SK-MEL-5 (cell line): ENCODE results near the gene PXT1. TPM values are rescaled to one million over a fixed set of nuclear protein-coding genes. Genes with fewer than 3 reads are reported as not detected.
"Not testable (repeated sequence)": the region's sequence is repeated elsewhere in the genome, so short reads cannot be mapped to it uniquely, and the experiment has no call there.

Source experiments
- DNase-seq: peaks from one replicate; pipeline ENCODE4 v3.0.0-alpha.2; 2016; ENCODE audit warnings: low read depth, low spot score
- in situ Hi-C: cut with HindIII; loops from 2 replicates; pipeline ENCODE4 v1.10.0; 2016; ENCODE audit warnings: low sequenced_read_pairs, high pct_unique_total_duplicates, low pct_unique_long_range_greater_than_20kb
- total RNA-seq: library from RNA; depleted of rRNA; stranded (reverse); fragments of >200 nt; shearing (Covaris generic); gene quantifications from 2 replicates; pipeline ENCODE4 v1.2.3, GENCODE V29; 2014

The PXT1 gene
- total RNA-seq, 1 experiment from 2014 or later: not detected

DNA sequence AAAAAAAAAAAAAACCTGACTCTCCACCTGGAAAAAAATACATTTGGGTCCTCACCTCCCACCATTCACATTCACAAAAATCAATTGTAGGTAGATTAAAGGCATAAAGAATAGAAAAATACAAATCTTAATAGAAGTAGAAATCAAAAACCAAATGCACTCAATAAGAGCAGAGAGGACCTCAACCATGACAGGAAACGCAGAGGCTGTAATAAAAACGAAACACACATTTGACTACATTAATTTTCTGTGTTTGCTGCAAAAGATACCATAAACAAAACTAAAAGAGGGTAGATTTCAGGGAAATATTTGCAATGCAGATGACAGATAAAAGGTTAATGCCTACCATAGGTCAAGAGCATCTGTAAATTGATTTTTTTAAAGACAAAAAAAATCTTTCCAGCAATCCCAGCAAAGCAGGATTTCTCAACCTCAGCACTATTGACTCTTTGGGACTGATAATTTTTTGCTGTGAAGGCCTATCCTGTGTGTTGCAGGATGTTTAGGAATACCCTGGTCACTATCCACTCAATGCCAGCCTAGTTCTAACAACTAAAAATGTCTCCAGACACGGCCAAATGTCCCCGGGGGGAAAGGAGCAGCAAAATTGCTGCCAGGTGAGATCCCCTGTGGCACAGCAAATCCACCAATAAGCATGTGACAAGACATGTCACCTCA, 64.3 kb downstream of the PXT1 start:
- in situ Hi-C loops: no loop called here
- no peak for DNase-seq

DNA sequence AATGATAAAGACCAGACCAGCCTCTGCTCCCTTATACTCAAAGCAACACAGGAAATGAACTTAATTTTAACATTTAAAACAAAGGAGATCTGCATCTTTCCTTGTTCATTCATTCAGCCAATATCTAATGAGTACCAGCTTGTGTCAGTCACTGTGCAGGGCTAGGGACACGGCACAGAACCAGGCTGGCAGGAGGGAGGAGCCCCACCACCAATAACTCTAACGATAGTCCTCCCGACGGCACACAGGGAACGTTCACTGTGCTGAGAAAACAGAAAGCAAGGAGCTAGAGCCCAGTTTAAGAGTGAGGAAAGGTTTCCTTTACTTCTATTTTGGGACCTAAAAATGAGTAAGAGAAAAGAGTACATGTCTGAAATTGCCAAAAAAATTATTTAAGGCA, 65.1 kb downstream of the PXT1 start:
- in situ Hi-C loops: no loop called here

DNA sequence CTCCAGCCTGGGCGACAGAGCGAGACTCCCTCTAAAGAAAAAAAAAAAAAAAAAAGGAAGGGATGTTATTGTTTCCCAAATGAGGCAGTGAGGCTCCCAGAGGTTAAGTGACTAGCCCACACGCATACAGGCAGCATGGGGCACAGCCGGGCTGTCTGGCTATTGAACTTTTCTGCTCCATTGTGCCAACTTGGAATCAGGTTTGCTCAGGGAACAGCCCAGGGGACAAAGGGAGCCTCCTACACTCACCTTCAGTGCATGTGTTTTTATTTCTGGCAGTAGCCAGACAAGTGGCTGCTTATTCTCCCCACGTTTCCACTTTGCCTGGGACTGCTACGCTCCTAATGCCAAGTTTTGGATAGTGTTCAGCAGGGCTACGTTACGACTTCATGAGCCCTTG, 65.9 kb downstream of the PXT1 start:
- in situ Hi-C loops: no loop called here
- DNase-seq: no peak

More for the DNA sequence above, 65.1 kb downstream of the PXT1 start:
- no peak for DNase-seq

DNA sequence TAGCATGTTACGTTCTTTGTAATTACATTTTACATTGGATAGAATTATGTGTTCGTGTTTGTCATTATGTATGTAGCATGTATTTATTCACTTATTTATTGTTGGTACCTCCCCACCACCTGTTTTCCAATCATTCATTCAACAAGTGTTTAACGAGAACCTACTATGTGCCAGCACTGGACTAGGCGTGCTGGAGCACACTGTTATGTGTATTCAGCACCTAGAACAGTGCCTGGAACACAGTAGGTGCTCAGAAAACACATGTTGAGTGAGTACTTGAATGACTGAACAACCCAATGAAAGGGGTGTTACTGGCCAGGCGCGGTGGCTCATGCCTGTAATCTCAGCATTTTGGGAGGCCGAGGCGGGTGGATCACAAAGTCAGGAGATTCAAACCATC, 66.5 kb downstream of the PXT1 start:
- DNase-seq: no peak
- in situ Hi-C loops: no loop called here

DNA sequence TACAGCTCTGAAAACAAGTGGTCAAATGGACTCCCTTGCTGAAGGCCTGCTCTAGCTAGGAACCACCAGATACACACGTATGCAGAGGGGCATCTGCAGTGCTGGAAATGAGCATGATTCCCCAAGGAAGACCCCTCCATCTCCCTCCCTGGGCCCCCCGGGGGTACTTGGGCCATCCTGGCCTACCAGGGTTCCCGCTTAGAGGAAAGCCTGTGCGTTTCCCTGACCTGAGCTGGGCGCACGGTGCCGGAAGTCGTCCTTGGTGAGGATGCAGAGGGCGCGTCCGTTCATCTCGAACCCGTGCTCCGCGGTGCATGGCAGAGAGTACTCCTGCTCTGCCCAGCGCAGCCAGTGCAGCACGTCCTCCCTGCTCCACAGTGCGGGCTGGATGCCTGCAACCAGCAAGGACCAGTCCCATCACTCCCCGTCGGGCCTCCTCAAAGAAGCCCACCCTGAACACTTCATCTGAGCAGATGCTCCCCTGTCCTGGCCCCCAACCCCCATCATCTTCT, 67.0 kb downstream of the PXT1 start:
- in situ Hi-C loops: no loop called here
- no peak for DNase-seq

DNA sequence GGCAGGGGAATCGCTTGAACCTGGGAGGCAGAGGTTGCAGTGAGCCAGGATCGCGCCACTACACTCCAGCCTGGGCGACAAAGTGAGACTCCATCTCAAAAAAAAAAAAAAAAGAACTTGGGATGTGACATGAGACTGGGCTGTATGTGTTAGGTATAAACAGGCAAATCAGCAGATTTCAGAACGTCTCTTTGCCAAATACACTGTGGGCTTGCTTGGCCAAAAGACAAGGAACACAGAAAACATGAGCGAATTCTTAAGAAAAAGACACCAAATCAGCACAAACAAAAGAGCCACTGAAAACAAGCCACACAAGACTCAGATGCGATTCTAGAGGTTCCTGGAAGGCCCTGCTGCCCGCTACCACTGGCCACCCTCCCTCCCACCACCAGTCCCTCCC, 67.7 kb downstream of the PXT1 start:
- in situ Hi-C loops: no loop called here
- DNase-seq: no peak

DNA sequence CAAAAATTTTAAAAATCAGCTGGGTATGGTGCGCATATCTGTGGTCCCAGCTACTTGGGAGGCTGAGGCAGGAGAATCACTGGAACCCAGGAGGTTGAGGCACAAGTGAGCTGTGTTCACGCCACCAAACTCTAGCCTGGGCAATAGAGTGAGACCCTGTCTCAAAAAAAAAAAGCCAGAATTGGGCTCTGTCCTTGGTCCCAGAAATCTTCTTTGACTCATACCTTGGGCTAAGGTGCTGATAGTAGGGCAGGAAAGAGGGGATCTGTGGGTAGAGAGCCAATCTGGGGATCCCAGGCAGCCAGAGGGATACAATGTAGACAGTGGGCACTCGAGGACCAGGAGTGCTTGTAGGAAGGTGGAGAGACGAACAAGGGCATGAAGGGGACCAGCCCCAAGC, 68.5 kb downstream of the PXT1 start:
- in situ Hi-C loops: no loop called here
- no peak for DNase-seq

DNA sequence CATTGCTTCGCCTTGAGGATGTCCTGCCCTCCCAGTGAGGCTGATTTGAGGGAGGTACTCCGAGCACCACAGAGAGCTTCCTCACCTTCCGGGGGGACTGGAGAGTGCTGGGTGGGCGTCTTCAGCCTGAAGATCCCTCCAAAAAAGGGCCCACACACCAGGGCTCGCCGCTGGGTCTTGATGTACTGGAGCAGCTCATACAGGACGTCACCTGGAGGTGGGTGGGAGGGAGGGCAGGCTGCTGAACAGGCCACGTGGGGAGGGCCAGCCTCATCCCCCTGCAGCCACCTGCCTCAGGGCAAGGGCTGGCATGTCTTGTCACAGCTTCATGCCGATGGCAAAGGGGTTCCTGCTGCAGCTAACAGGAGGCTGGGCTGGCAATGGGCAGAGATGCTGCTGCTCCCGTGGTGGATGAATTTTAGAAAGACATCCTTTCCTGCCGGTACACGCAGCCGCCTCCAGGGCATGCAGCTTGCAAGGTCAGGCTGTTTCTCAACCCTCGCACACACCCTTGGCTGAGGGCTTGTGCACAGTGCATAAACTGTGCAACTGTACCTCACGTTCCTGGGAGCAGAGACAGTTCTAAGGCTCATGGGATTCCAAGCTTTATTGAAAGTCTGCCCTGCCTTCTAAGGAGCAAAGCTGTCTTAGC, 69.2 kb downstream of the PXT1 start:
- DNase-seq: no peak
- in situ Hi-C loops: no loop called here

DNA sequence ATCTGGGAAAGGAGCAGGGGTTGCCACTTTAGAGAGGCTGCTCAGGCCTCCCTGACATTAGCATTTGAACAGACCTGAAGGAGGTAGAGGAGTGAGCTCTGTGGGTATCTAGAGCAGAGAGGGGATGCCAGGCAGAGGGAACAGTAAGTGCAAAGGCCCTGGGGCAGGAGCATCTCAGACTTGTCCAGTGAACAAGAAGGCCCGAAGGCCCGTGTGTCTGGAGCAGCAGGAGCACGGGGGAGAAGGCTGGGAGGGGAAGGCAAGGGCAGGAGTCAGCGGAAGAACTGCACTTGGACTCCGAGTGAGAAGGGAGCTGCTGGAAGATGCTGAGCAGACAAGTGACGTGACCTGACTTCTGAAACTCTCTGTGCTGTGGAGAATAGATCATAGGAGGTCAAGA, 70.6 kb downstream of the PXT1 start:
- no peak for DNase-seq

DNA sequence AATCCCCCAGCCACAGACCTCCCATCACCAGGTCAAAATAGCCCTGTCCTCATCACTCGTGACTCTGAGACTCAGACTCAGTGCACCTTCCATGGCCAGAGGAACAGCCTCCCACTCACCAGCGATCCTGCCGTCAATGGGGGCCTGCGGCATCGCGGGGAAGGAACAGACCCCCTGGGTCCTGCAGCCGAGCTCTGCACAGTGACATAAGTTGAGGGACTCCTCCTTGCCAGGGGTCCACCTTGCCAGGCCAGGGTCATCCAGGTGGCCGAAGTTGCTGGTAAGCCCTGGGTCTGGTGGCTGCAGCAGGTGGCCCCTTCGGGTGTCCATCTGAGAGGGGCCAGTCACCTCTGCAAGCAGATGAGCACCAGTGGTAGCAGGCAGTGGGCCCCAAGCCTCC, 71.4 kb downstream of the PXT1 start:
- DNase-seq: no peak
- in situ Hi-C loops: no loop called here

More for the DNA sequence above, 70.6 kb downstream of the PXT1 start:
- in situ Hi-C loops: no loop called here

DNA sequence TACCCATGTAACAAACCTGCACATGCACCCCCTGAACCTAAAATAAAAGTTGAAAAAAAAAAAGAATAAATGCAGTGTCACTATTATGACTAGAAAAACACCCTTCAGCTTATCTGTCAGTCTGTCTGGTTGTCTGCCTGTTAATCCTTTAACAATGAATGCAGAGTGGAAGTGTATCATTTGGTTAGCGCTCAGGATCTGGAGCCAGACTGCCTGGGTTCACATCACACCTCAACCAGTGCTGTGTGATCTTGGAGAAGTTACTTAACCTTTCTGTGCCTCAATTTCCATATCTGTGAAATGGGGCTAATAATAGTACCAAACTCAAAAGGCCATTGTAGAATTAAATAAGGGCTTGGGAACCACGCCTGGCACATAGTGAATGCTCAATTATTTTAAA, 72.0 kb downstream of the PXT1 start:
- in situ Hi-C loops: no loop called here
- DNase-seq: no peak

DNA sequence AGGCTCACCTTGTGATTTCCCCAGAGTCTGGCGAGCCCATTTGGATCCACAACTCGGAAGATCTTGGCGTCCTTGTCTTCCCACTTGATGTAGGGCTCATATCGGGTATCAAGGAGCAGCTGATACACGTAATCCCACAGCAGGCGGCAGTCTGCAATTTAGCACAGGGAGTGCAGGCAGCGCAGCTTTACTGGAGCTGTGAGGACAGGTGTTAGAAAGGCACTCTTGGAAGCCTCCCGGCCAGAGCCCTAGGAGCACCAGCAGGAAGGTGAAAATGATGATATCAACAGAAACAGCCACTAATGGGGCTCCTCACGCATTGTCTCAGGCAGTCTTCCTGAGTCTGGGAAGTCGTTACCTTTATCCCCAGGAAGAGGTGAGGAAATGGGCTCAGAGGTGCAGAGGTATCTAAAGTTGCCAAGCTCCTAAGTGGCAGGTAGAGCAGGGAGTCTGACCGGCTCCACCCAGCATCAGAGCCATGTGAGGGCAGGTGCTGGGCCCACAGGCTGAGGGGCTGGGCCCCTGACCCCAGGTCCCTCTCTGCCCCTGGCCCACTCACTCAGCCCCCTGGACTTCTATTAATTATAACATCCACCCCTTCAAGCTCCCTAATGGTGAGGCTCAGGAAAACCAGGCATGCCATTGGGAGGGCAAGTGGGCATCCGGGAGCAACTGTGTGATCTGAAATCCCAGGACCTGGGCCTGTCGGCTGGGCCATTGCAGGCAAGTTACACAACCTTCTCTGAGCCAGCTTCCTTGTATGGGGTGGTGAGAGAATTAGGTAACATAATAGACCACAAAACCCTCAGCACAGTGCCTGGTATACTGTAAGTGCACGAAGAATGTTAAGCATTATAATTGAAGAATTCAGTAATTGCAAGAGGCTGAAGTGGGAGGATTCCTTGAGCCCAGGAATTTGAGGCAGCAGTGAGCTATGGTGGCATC, 73.5 kb downstream of the PXT1 start:
- in situ Hi-C loops: no loop called here
- no peak for DNase-seq

DNA sequence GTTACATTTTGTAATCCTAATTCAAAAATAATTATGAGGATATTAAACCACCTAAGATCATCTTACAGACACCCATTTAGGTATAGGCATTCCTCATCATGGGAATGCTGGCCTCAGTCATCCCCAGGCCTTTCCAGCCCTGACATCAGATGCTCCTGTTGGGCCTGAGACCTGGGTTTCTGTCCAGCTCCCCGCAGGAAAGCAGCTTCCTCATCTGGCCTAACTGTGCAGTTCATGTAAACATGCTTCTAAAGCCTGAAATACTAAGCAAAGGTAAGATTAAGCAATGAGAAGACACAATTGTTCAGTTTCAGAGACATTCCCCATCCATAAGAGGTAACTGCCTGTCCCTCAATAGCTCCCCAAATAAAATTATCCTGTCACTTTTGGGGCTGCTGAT, 74.2 kb downstream of the PXT1 start:
- DNase-seq: no peak
- in situ Hi-C loops: no loop called here

DNA sequence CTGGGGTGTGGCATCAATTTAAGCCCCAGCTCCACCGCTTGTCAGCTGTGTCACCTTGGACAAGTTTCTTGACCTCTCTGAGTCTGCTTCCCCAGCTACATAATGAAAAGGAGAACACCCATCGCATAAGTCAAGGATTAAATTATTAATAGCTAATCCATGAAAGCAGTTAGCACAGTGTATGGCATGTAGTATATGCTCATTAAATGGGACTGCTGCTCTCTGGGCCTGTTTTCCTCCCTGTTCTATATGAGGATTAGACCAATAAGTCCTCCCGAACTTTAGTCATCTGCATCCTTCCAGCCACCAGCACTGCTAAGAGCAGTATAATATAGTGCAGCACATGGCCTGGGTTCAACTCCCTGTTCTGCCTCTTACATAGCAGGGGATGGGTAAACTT, 74.9 kb downstream of the PXT1 start:
- no peak for DNase-seq
- in situ Hi-C loops: no loop called here

DNA sequence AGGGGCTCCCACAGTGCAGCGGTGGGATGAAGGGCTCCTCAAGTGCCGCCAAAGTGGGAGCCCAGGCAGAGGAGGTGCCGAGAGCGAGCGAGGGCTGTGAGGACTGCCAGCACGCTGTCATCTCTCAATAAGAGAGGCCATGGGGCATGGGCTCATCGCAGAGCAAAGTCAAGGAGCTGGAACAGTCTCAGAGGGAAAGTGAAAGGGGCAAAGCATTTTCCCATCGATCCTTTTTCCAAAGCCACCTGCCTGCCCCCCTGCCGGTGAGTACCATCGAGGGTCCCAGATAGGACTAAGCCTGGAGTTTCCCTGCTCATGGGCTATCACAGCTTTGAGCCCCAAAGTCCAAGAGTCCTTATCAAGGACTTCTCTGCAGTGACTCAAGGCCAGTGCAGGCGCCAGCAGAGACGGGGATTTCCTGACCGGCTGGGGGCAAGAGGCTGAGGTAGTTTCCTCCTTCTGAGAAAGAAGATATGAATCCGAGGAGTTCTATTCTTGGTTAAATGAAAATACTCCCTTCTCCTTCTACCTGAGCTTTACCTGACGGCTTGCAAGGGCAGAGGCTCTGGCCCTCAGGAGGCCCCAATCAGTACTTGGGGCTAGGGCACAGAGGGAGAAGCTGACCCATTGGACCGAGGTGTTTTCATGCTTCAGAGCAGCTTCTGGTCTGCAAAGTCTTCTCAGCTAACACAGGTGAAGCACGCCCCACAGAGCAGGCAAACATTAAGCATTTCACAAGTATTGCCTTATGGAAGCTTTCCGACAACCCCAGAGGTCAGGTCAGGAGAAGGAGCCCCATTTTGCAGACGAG, 77.8 kb downstream of the PXT1 start:
- DNase-seq: no peak
- in situ Hi-C loops: no loop called here

DNA sequence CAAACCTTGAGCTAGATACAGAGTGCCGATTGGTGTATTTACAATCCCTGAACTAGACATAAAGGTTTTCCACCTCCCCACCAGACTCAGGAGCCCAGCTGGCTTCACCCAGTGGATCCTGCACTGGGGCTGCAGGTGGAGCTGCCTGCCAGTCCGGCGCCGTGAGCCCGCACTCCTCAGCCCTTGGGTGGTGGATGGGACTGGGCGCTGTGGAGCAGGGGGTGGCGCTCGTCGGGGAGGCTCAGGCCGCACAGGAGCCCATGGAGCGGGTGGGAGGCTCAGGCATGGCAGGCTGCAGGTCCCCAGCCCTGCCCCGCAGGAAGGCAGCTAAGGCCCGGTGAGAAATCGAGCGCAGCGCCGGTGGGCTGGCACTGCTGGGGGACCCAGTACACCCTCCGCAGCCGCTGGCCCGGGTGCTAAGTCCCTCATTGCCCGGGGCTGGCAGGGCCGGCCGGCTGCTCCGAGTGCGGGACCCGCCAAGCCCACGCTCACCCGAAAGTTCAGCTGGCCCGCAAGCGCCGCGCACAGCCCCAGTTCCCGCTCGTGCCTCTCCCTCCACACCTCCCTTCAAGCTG, 78.5 kb downstream of the PXT1 start:
- in situ Hi-C loops, DNase-seq: not testable (repeated sequence)

DNA sequence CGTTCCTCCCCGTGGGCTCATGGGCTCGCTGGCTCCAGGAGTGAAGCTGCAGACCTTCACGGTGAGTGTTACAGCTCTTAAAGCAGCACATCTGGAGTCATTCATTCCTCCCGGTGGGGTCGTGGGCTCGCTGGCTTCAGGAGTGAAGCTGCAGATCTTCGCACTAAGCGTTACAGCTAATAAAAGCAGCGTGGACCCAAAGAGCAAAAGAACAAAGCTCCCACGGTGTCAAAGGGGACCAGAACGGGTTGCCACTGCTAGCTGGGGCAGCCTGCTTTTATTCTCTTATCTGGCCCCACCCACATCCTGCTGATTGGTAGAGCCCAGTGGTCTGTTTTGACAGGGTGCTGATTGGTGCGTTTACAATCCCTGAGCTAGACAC, 79.3 kb downstream of the PXT1 start:
- in situ Hi-C loops, DNase-seq: not testable (repeated sequence)
